GM12878 (cell line): Measurements from ENCODE around the gene LRRC37A3.

Experiments
- EGR1 ChIP-seq, 2 experiments: IDR thresholded peaks; 1 replicate in 1 of 2; 2 replicates in 1 of 2; pipeline ENCODE4 v1.6.1; 2011 to 2012; ENCODE audit warnings: low read depth in 2 of 2, low read length in 2 of 2, borderline replicate concordance in 1 of 2, mild to moderate bottlenecking in 1 of 2, moderate library complexity in 1 of 2
- MTA3 ChIP-seq: IDR thresholded peaks from 2 replicates; pipeline ENCODE4 v1.6.1; 2012; ENCODE audit warnings: low read length, inconsistent platforms, borderline replicate concordance
- TF ChIP-seq, protein P1 (sequence below): fragments of 450-650 bp; IDR thresholded peaks from 2 replicates; pipeline ENCODE4 v1.6.1; 2016; ENCODE audit warnings: mild to moderate bottlenecking, moderate library complexity, borderline replicate concordance
- TF ChIP-seq, protein P2 (sequence below): fragments of 450-650 bp; IDR thresholded peaks from 2 replicates; pipeline ENCODE4 v1.6.1; 2017; ENCODE audit warnings: mild to moderate bottlenecking

- TF ChIP-seq, protein P1, sequence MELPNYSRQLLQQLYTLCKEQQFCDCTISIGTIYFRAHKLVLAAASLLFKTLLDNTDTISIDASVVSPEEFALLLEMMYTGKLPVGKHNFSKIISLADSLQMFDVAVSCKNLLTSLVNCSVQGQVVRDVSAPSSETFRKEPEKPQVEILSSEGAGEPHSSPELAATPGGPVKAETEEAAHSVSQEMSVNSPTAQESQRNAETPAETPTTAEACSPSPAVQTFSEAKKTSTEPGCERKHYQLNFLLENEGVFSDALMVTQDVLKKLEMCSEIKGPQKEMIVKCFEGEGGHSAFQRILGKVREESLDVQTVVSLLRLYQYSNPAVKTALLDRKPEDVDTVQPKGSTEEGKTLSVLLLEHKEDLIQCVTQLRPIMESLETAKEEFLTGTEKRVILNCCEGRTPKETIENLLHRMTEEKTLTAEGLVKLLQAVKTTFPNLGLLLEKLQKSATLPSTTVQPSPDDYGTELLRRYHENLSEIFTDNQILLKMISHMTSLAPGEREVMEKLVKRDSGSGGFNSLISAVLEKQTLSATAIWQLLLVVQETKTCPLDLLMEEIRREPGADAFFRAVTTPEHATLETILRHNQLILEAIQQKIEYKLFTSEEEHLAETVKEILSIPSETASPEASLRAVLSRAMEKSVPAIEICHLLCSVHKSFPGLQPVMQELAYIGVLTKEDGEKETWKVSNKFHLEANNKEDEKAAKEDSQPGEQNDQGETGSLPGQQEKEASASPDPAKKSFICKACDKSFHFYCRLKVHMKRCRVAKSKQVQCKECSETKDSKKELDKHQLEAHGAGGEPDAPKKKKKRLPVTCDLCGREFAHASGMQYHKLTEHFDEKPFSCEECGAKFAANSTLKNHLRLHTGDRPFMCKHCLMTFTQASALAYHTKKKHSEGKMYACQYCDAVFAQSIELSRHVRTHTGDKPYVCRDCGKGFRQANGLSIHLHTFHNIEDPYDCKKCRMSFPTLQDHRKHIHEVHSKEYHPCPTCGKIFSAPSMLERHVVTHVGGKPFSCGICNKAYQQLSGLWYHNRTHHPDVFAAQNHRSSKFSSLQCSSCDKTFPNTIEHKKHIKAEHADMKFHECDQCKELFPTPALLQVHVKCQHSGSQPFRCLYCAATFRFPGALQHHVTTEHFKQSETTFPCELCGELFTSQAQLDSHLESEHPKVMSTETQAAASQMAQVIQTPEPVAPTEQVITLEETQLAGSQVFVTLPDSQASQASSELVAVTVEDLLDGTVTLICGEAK, result no peak
- TF ChIP-seq, protein P2, sequence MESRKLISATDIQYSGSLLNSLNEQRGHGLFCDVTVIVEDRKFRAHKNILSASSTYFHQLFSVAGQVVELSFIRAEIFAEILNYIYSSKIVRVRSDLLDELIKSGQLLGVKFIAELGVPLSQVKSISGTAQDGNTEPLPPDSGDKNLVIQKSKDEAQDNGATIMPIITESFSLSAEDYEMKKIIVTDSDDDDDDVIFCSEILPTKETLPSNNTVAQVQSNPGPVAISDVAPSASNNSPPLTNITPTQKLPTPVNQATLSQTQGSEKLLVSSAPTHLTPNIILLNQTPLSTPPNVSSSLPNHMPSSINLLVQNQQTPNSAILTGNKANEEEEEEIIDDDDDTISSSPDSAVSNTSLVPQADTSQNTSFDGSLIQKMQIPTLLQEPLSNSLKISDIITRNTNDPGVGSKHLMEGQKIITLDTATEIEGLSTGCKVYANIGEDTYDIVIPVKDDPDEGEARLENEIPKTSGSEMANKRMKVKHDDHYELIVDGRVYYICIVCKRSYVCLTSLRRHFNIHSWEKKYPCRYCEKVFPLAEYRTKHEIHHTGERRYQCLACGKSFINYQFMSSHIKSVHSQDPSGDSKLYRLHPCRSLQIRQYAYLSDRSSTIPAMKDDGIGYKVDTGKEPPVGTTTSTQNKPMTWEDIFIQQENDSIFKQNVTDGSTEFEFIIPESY, result no peak
- TF ChIP-seq MTA3, result no peak
- no peak for TF ChIP-seq EGR1 (IDR thresholded peaks at IDR 0.05; ENCODE audit: borderline replicate concordance in 1 of 2, low read depth in 2 of 2, low read length in 2 of 2)
These were observed 20.8 kb upstream of the LRRC37A3 start for GRCh38 chr17:64940055-64940454.
